Activated T-helper 17 cell treated with anti-CD3 and anti-CD28 coated beads, Interleukin-2, amount 50 U/mL, for 72 hours (primary cell): ENCODE data around the gene TEX9. TPM values are rescaled to one million over a fixed set of nuclear protein-coding genes. Genes with fewer than 3 reads are reported as not detected.

Experiments used
- total RNA-seq, 2 donors: library from RNA; stranded (reverse); gene quantifications; one replicate each; pipeline ENCODE4 v1.2.3, GENCODE V29; 2022

TEX9 gene
- total RNA-seq, 2 donors from 2014 or later: 1.0 to 1.8 TPM

Other genes with a start within 250 kb of the TEX9 start
- gene RFX7, start 121.5 kb upstream of the TEX9 start, total RNA-seq: 10 to 100 TPM; 33.8 to 36.2 TPM
- not detected for gene MNS1, start 99.7 kb downstream of the TEX9 start, total RNA-seq